Uterus (tissue), 2 donors: ENCODE data around the gene ROBO2.

Experiments used
- CTCF ChIP-seq, 4 experiments: fragments of 200-600 bp in 2 of 4; fragments of 450-650 bp in 2 of 4; sonication (generic) in 2 of 4; IDR thresholded peaks; one replicate each; pipeline ENCODE4 v1.5.1; 2016 to 2019; ENCODE audit warnings: antibody characterized with exemption in 4 of 4, mild to moderate bottlenecking in 2 of 4, moderate library complexity in 1 of 4
- POLR2A ChIP-seq, 2 donors: fragments of 450-650 bp; IDR thresholded peaks; one replicate each; pipeline ENCODE4 v1.6.1; 2016; ENCODE audit warnings: antibody characterized with exemption in 2 of 2, mild to moderate bottlenecking in 1 of 2, moderate library complexity in 1 of 2

DNA sequence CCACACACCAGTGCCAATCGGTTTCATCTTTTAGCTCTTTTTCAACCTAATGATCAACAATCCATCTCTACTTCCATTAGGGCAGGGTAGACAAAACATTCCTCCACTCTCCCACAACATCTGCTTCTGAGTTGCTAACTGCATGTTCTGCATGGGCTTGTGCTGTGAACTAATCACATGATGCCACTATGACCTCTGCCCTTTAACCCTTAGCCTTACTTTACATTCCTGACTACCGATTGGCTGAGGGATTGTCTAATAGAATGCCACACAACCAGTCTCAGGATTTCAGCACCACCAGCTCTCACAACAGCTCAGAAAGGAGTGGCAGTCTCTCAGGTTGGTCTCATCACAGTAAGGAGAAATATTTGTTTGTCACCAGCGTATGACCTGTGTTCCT lies 562.8 kb downstream of the ROBO2 start:
- TF ChIP-seq POLR2A (IDR thresholded peaks at IDR 0.05), result no peak
- no peak for TF ChIP-seq CTCF (IDR thresholded peaks at IDR 0.05)
